ENCODE measurements around the gene HEXA.
A peak's percentile ranks its signal among the peaks of the same experiment; 100 is the strongest.
"Not testable (repeated sequence)": the region's sequence is repeated elsewhere in the genome, so short reads cannot be mapped to it uniquely, and the experiment has no call there.

Gene HEXA

DNA sequence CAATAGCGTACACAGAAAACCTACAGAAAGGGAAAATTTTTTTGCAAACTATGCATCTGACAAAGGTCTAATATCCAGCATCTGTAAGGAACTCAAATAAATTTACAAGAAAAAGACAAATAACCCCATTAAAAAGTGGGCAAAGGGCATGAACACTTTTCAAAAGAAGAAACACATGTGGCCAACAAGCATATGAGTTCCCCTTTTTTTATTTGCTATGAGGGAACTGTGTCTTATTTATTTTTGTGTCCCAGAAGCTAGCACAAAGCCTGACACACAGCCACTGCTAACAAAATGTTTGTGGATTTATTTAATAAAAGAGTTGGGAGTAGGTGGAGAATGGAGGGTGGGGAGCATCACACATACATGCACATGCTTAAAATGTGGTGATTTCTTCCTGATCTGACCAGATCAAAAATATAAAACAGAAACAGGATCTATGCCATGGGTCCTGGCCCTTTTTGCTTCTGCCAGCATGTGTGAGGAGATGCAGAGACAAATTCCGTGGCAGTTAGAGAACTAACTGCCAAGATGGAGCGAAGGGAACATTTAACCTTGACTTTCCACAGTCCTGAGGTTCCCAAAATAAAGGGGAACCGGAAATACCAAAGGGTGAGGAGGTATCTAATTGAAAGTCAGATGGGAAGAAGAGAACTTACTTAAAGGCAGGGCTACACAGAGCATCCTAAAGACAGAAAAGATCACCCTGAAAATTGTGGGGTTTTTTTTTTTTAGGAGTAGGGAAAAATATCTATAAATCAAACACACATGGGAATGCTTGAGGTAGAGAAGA lies 22.2 kb upstream of the HEXA start, which contains the start of gene TMEM202:
Gene TMEM202, plus strand, starts transcription at position 510 of the 793 bp plus-strand sequence. Its CDS starts 22 bp downstream, at position 532.
- H3K4me3 ChIP-seq (ENCODE audit: control insufficient read depth, low read depth, low read length), result no peak within 1 kb of the TSS
- no peak for DNase-seq (ENCODE audit: low read depth)
- TF ChIP-seq, protein P1, sequence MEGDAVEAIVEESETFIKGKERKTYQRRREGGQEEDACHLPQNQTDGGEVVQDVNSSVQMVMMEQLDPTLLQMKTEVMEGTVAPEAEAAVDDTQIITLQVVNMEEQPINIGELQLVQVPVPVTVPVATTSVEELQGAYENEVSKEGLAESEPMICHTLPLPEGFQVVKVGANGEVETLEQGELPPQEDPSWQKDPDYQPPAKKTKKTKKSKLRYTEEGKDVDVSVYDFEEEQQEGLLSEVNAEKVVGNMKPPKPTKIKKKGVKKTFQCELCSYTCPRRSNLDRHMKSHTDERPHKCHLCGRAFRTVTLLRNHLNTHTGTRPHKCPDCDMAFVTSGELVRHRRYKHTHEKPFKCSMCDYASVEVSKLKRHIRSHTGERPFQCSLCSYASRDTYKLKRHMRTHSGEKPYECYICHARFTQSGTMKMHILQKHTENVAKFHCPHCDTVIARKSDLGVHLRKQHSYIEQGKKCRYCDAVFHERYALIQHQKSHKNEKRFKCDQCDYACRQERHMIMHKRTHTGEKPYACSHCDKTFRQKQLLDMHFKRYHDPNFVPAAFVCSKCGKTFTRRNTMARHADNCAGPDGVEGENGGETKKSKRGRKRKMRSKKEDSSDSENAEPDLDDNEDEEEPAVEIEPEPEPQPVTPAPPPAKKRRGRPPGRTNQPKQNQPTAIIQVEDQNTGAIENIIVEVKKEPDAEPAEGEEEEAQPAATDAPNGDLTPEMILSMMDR (conservative IDR thresholded peaks at IDR 0.05; ENCODE audit: control insufficient read depth, insufficient read depth, low read depth, low read length), result no peak

DNA sequence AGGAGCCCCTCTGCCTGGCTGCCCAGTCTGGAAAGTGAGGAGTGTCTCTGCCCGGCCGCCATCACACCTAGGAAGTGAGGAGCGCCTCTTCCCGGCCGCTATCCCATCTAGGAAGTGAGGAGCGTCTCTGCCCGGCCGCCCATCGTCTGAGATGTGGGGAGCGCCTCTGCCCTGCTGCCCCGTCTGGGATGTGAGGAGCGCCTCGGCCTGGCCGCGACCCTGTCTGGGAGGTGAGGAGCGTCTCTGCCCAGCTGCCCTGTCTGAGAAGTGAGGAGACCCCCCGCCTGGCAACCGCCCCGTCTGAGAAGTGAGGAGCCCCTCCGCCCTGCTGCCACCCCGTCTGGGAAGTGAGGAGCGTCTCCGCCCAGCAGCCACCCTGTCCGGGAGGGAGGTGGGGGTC lies 20.5 kb upstream of the HEXA start:
- not testable (repeated sequence) for H3K4me3 ChIP-seq (ENCODE audit: control insufficient read depth, low read depth, low read length)

DNA sequence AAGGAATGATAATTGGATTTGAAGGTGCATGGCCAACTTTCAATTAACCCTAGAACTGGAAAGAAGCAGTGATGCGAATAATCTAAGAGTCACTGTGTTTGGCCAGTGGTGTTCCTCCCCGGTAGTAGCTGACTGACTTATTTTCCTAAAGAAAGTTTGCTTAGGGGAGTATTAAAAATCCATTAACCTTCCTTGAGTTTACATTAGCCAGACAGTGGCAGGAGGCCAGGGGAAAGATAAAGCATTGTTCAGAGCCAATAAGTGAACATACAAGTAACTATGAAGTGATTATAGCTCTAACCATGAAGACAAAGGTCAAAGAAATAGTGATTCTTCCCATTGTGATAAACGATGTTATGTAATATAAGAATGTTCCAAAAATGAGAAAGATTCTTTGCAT lies 13.4 kb upstream of the HEXA start:
- H3K4me3 ChIP-seq (ENCODE audit: control insufficient read depth, low read depth, low read length), result no peak overlapping the region
- TF ChIP-seq, protein P1 (conservative IDR thresholded peaks at IDR 0.05; ENCODE audit: control insufficient read depth, insufficient read depth, low read depth, low read length), result no peak

More for the DNA sequence above, 20.5 kb upstream of the HEXA start:
- not testable (repeated sequence) for DNase-seq (ENCODE audit: low read depth)

DNA sequence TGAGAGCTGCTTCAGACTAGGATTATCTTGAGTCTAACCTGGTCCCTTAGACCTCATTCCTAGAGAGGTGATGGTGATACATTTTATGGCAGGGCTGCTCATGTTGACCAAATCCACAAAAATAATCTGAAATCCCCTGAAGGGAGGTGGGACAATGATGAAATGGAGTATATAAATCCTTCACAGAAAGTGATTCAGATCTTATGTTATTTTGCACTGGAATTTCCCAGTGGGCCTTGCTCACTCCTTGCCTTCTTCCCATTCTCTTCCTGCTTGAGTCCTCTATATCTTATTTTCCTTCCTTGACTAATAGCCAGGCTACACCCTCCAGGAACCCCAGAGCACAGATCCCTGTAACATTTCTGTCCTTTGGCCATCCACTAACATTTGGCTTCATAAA lies 11.9 kb upstream of the HEXA start:
- DNase-seq (ENCODE audit: low read depth), result no peak

More for the DNA sequence above, 13.4 kb upstream of the HEXA start:
- DNase-seq (ENCODE audit: low read depth), result no peak

DNA sequence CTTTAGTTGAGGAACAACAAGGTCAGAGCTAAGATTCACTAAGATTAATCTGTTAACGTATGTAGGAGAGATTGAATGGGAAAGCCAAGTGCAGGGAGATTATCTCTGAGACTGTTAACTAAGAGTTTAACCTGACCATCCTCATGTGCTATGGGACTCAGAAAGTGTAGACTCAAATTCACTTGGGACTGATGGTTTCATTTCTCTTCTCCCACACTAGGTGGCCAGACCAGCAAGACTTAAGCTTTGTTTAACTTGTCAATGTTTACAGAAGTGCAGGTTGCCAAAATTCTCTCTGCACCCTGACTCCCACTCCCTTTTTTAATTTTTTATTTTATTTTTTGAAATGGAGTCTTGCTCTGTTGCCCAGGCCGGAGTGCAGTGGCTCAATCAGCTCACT lies 6.3 kb upstream of the HEXA start:
- H3K4me3 ChIP-seq (ENCODE audit: control insufficient read depth, low read depth, low read length), result no peak overlapping the region
- DNase-seq (ENCODE audit: low read depth), result no peak
- TF ChIP-seq, protein P1 (conservative IDR thresholded peaks at IDR 0.05; ENCODE audit: control insufficient read depth, insufficient read depth, low read depth, low read length), result peak; percentile 14

More for the DNA sequence above, 11.9 kb upstream of the HEXA start:
- no peak overlapping the region for H3K4me3 ChIP-seq (ENCODE audit: control insufficient read depth, low read depth, low read length)
- TF ChIP-seq, protein P1 (conservative IDR thresholded peaks at IDR 0.05; ENCODE audit: control insufficient read depth, insufficient read depth, low read depth, low read length), result no peak

DNA sequence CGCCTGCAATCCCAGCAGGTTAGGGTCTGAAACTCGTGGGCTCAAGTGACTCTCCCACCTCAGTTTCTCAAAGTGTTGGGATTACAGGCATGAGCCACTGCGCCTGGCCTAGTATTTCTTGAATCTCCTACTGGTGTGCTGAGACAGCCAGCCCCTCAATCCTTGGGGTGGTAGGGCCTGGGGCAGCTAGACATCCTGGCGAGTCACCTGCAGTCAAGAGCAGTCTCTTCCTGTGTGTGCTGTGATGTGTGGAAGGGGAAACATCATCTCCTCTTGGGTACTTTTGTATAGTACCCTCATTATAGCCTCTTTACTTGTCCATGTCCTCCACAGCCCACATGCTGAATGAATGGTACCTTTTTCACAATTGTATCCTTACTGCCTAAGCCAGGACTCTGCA lies 4.9 kb upstream of the HEXA start:
- H3K4me3 ChIP-seq (ENCODE audit: control insufficient read depth, low read depth, low read length), result no peak overlapping the region
- TF ChIP-seq, protein P1 (conservative IDR thresholded peaks at IDR 0.05; ENCODE audit: control insufficient read depth, insufficient read depth, low read depth, low read length), result no peak
- DNase-seq (ENCODE audit: low read depth), result no peak

DNA sequence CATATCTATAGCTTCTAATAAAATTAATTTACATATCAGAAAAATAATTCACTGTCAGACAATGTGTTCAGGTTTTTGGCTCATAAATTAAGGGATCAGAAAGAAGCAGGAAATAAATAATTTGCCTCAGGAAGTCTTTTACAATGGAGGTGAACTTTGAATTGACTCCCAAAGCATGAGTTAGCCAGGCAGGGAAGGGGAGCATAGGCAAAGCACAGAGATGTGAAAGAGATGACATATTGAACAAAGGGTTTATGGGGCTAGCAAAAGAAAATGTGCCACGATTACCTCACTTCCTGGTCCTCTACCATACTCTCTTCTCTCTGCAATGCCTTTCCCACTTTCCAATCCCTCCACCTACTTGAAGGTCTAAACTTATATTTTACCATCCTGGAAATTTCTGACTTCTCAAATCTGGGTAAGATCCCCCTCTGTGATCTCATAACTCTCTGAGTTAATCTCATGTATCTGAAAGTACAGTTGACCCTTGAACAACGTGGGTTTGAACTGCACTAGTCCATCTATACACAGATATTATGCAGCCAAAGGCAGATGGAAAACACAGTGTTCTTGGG lies 4.1 kb upstream of the HEXA start:
- DNase-seq (ENCODE audit: low read depth), result no peak
- TF ChIP-seq, protein P1 (conservative IDR thresholded peaks at IDR 0.05; ENCODE audit: control insufficient read depth, insufficient read depth, low read depth, low read length), result no peak
- H3K4me3 ChIP-seq (ENCODE audit: control insufficient read depth, low read depth, low read length), result no peak overlapping the region

DNA sequence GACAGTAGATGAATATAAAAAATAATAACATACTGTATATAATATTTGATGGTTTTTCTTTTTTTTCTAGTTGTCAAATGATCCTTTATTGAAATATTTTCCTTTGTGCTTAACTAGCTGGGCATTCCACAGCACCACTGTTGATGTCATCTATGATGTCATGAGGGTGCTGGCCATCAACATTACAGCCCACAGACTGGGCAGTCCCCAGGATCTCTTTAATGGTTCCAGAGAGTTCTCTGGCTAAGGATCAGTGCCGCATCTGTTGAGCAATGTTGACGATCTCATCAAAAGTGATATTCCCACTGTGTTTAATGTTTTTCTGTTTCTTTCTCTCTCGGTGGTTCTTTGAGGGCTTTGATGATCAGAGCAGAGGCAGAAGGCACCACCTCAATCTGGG lies 3.3 kb upstream of the HEXA start:
- DNase-seq (ENCODE audit: low read depth), result peak; percentile 31

More for the DNA sequence above, 3.3 kb upstream of the HEXA start:
- not testable (repeated sequence) for H3K4me3 ChIP-seq (ENCODE audit: control insufficient read depth, low read depth, low read length)

Data from fibroblast of mammary gland (primary cell).